ENCODE results near the gene THRB.

Gene THRB

DNA sequence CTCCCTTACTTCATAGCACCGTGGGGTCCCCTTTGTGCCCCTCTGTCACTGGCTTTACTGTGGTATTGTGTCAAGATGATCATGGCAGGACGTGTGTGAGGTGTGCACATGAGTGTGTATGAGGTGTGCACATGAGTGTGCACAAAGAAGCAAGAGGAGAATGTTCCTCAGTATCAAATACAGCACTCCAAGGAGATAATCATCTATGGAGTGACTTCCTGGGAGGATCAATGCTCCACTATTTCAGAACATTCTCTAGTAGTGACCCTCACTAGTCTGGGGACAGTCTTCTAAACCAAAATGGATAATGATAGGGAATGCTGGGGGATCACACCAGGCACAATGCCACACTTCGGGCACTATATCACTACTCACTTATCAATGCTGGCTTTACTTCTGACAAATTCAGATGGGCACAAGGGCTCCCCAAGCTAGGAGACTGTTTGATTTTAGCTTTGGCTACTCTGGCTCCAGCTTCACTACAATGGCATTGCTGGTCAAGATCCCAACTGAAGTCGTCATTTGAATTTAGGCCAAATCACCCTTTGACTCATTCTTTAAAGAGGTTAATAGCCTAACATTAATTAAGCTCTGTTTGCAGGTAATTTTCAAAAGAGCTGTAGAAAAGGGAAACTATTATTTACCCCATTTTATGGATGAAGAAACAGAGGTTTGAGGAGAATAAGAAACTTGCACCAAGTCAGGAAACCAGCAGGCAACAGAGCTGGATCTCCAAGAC is 124.1 kb downstream of the THRB start:
- TF ChIP-seq, protein P1, sequence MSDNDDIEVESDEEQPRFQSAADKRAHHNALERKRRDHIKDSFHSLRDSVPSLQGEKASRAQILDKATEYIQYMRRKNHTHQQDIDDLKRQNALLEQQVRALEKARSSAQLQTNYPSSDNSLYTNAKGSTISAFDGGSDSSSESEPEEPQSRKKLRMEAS (IDR thresholded peaks at IDR 0.05; ENCODE audit: low read depth, low read length): no peak
- TF ChIP-seq POLR2A (IDR thresholded peaks at IDR 0.05; ENCODE audit: extremely low read depth, insufficient read length) (no peak), MYC (IDR thresholded peaks at IDR 0.05; ENCODE audit: low read depth, low read length) (no peak)
- TF ChIP-seq, protein P2, sequence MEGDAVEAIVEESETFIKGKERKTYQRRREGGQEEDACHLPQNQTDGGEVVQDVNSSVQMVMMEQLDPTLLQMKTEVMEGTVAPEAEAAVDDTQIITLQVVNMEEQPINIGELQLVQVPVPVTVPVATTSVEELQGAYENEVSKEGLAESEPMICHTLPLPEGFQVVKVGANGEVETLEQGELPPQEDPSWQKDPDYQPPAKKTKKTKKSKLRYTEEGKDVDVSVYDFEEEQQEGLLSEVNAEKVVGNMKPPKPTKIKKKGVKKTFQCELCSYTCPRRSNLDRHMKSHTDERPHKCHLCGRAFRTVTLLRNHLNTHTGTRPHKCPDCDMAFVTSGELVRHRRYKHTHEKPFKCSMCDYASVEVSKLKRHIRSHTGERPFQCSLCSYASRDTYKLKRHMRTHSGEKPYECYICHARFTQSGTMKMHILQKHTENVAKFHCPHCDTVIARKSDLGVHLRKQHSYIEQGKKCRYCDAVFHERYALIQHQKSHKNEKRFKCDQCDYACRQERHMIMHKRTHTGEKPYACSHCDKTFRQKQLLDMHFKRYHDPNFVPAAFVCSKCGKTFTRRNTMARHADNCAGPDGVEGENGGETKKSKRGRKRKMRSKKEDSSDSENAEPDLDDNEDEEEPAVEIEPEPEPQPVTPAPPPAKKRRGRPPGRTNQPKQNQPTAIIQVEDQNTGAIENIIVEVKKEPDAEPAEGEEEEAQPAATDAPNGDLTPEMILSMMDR (IDR thresholded peaks at IDR 0.05; ENCODE audit: low read depth, low read length): no peak
- no peak overlapping the region for H3K4me3 ChIP-seq (ENCODE audit: low read depth, low read length)
- no peak for DNase-seq (ENCODE audit: low read depth)

- no peak for DNase-seq (ENCODE audit: low read depth)
- no peak for TF ChIP-seq POLR2A (IDR thresholded peaks at IDR 0.05; ENCODE audit: extremely low read depth, insufficient read length)
- TF ChIP-seq, protein P2 (IDR thresholded peaks at IDR 0.05; ENCODE audit: low read depth, low read length): no peak
- H3K4me3 ChIP-seq (ENCODE audit: low read depth, low read length): no peak overlapping the region
Measured at GRCh38 chr3:24368605-24369004, 126.0 kb downstream of the THRB start.

DNA sequence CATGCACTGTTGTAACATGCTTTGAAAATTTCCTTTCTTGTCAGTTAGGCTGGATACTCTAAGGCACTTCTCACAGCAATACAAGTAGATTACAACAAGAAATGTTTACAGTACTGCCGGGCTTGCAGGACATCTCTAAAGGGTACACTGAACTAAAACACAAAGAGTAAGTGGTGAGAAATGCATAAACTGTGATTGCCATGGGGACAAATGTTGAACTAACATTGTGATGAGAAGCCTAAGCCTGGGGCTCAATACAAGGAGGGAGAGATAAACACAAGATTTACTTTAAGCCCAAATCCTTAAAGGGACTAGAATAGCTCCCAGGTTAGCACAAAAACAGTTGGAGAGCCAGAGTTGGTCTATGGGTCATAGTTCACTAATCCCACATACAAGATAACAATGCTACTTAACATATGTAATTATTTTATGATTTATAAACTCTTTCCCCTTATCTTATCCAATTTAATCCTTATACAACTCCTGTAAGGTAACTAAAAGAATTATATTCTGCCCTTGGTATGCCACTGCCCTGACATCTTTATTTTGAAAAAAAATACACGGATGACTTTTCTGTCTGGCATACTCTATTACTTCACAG is 126.9 kb downstream of the THRB start:
- no peak for DNase-seq (ENCODE audit: low read depth)
- no peak for TF ChIP-seq POLR2A (IDR thresholded peaks at IDR 0.05; ENCODE audit: extremely low read depth, insufficient read length)
- TF ChIP-seq, protein P1 (IDR thresholded peaks at IDR 0.05; ENCODE audit: low read depth, low read length): no peak
- no peak for TF ChIP-seq MYC (IDR thresholded peaks at IDR 0.05; ENCODE audit: low read depth, low read length)
- TF ChIP-seq, protein P2 (IDR thresholded peaks at IDR 0.05; ENCODE audit: low read depth, low read length): no peak
- no peak overlapping the region for H3K4me3 ChIP-seq (ENCODE audit: low read depth, low read length)

DNA sequence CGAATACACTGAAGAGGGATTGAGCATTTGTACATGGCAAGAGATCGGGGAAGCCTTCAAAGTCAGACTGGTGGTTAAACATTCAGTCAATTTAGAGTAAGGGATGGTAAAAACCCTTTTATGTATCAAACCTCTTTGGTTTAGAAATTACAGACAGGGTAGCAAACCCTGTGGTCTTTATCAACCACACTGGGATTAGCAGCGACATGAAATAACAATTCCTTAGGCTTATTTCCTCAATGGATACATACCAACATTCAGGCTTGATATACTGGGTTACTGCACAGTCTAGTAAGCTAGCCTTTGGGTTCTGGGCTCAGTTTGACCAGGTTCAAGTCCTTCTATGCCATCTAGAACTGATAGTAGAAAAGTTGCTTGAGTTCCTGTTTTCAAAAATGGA is 127.4 kb downstream of the THRB start:
- no peak for DNase-seq (ENCODE audit: low read depth)
- H3K4me3 ChIP-seq (ENCODE audit: low read depth, low read length): no peak overlapping the region
- TF ChIP-seq, protein P2 (IDR thresholded peaks at IDR 0.05; ENCODE audit: low read depth, low read length): no peak
- TF ChIP-seq MYC (IDR thresholded peaks at IDR 0.05; ENCODE audit: low read depth, low read length) (no peak), POLR2A (IDR thresholded peaks at IDR 0.05; ENCODE audit: extremely low read depth, insufficient read length) (no peak)
- TF ChIP-seq, protein P1 (IDR thresholded peaks at IDR 0.05; ENCODE audit: low read depth, low read length): no peak

GRCh38 chr3:24365168-24365567 is 129.5 kb downstream of the THRB start:
- no peak for TF ChIP-seq MYC (IDR thresholded peaks at IDR 0.05; ENCODE audit: low read depth, low read length)
- TF ChIP-seq, protein P1 (IDR thresholded peaks at IDR 0.05; ENCODE audit: low read depth, low read length): no peak
- TF ChIP-seq POLR2A (IDR thresholded peaks at IDR 0.05; ENCODE audit: extremely low read depth, insufficient read length): no peak
- TF ChIP-seq, protein P2 (IDR thresholded peaks at IDR 0.05; ENCODE audit: low read depth, low read length): no peak
- DNase-seq (ENCODE audit: low read depth): peak; percentile 31
- H3K4me3 ChIP-seq (ENCODE audit: low read depth, low read length): no peak overlapping the region
